HUES64 (cell line): ENCODE data around the gene GNGT1.

Experiments used
- H3K27ac ChIP-seq: 2 replicates; pipeline ENCODE4 v1.7.0; 2013; ENCODE audit warnings: low read depth, low read length, inconsistent platforms
- H3K27me3 ChIP-seq: 2 replicates; pipeline ENCODE4 v1.6.1; 2013; ENCODE audit warnings: mild to moderate bottlenecking, low read length; ENCODE audit not compliant: insufficient read depth
- H3K36me3 ChIP-seq: 2 replicates; pipeline ENCODE4 v1.6.1; 2013; ENCODE audit warnings: mild to moderate bottlenecking, low read length; ENCODE audit not compliant: insufficient read depth
- H3K4me1 ChIP-seq: 2 replicates; pipeline ENCODE4 v1.6.1; 2013; ENCODE audit warnings: mild to moderate bottlenecking, low read length, moderate library complexity; ENCODE audit not compliant: insufficient read depth
- H3K4me3 ChIP-seq: 2 replicates; pipeline ENCODE4 v1.5.1; 2013; ENCODE audit warnings: mild to moderate bottlenecking, low read length, moderate library complexity
- H3K9ac ChIP-seq: 2 replicates; pipeline ENCODE4 v1.6.1; 2013; ENCODE audit warnings: mild to moderate bottlenecking, low read depth, low read length
- H3K9me3 ChIP-seq: 2 replicates; pipeline ENCODE4 v1.6.1; 2013; ENCODE audit warnings: low read depth, low read length; ENCODE audit not compliant: insufficient read depth
- WGBS: fragments of 150-250, 120-280 bp; methylation state at CpG from one replicate; pipeline ENCODE4 v1.1.7; 2013; ENCODE audit warnings: missing lambda C conversion rate; 5-methylcytosine and 5-hydroxymethylcytosine counted together

Gene GNGT1

GRCh38 chr7:93883917-93884345 lies 22.4 kb upstream of the GNGT1 start:
- no peaks in the 10 kb centered on the region; the same call in 1 of the 2 replicates for H3K4me1 ChIP-seq
- H3K9me3 ChIP-seq = peaks cover 5% of the 10 kb centered on the region; the same call in 1 of the 2 replicates
- no peaks in the 10 kb centered on the region for H3K36me3 ChIP-seq
- H3K9ac ChIP-seq = no peak overlapping the region
- H3K4me3 ChIP-seq = no peak overlapping the region
- no peak overlapping the region for H3K27ac ChIP-seq
- H3K27me3 ChIP-seq = peaks cover 4% of the 10 kb centered on the region

- WGBS = 100% methylated on average over 1 of the region's 1 CpG
- Histone ChIP-seq H3K9me3 (peaks cover 2% of the 10 kb centered on the region; the same call in 1 of the 2 replicates), H3K4me3 (no peak overlapping the region), H3K9ac (no peak overlapping the region), H3K27me3 (peaks cover 10% of the 10 kb centered on the region), H3K36me3 (no peaks in the 10 kb centered on the region), H3K4me1 (peaks cover 3% of the 10 kb centered on the region), H3K27ac (no peak overlapping the region)
Measured at GRCh38 chr7:93884541-93884940, 21.8 kb upstream of the GNGT1 start.

- Histone ChIP-seq H3K9me3 (no peaks in the 10 kb centered on the region), H3K27me3 (peaks cover 41% of the 10 kb centered on the region), H3K9ac (no peak overlapping the region), H3K4me1 (peaks cover 6% of the 10 kb centered on the region), H3K4me3 (peak overlapping the region; percentile 61), H3K36me3 (no peaks in the 10 kb centered on the region), H3K27ac (no peak overlapping the region)
- no CpG with 5 or more reads among the region's 3 CpGs for WGBS
Measured at GRCh38 chr7:93889261-93889660, 17.1 kb upstream of the GNGT1 start.

- under 1% methylated on average over 28 of the region's 28 CpGs for WGBS
- H3K27me3 ChIP-seq = peaks cover 41% of the 10 kb centered on the region
- H3K36me3 ChIP-seq = no peaks in the 10 kb centered on the region
- H3K9ac ChIP-seq = peak overlapping the region; percentile 59
- H3K9me3 ChIP-seq = no peaks in the 10 kb centered on the region
- no peak overlapping the region for H3K27ac ChIP-seq
- H3K4me1 ChIP-seq = peaks cover 6% of the 10 kb centered on the region
- peak overlapping the region; percentile 61 for H3K4me3 ChIP-seq
Measured at GRCh38 chr7:93890041-93890463, 16.3 kb upstream of the GNGT1 start.

- peak within 1 kb of the TSS; percentile 61 for H3K4me3 ChIP-seq
- H3K9ac ChIP-seq = peak within 1 kb of the TSS; percentile 59
- WGBS = under 1% methylated on average over 49 of the region's 49 CpGs
- no peaks in the 10 kb centered on the region for H3K36me3 ChIP-seq
- no peaks in the 10 kb centered on the region for H3K9me3 ChIP-seq
- no peak within 1 kb of the TSS for H3K27ac ChIP-seq
- H3K4me1 ChIP-seq = peaks cover 6% of the 10 kb centered on the region
- H3K27me3 ChIP-seq = peaks cover 41% of the 10 kb centered on the region
Measured at GRCh38 chr7:93890464-93891068, 15.8 kb upstream of the GNGT1 start, which contains the start of gene TFPI2. TFPI2 (minus strand) TSS chr7:93890753; CDS start chr7:93890678, 75 bp downstream.

GRCh38 chr7:93894426-93894825 lies 11.9 kb upstream of the GNGT1 start:
- no peak overlapping the region for H3K27ac ChIP-seq
- no peak overlapping the region for H3K9ac ChIP-seq
- H3K27me3 ChIP-seq = peaks cover 33% of the 10 kb centered on the region
- no peaks in the 10 kb centered on the region for H3K9me3 ChIP-seq
- H3K36me3 ChIP-seq = no peaks in the 10 kb centered on the region
- no peak overlapping the region for H3K4me3 ChIP-seq
- no CpG with 5 or more reads among the region's 1 CpG for WGBS
- peaks cover 4% of the 10 kb centered on the region for H3K4me1 ChIP-seq

- H3K36me3 ChIP-seq = no peaks in the 10 kb centered on the region
- no peak overlapping the region for H3K9ac ChIP-seq
- H3K27ac ChIP-seq = no peak overlapping the region
- 92% methylated on average over 3 of the region's 3 CpGs for WGBS
- no peak overlapping the region for H3K4me3 ChIP-seq
- H3K27me3 ChIP-seq = peaks cover 26% of the 10 kb centered on the region
- no peaks in the 10 kb centered on the region for H3K9me3 ChIP-seq
- H3K4me1 ChIP-seq = no peaks in the 10 kb centered on the region
Measured at GRCh38 chr7:93894966-93895640, 11.3 kb upstream of the GNGT1 start.

GRCh38 chr7:93895859-93896600 lies 10.3 kb upstream of the GNGT1 start:
- no peak overlapping the region for H3K4me3 ChIP-seq
- H3K27ac ChIP-seq = no peak overlapping the region
- H3K4me1 ChIP-seq = no peaks in the 10 kb centered on the region
- no peak overlapping the region for H3K9ac ChIP-seq
- no peaks in the 10 kb centered on the region for H3K36me3 ChIP-seq
- peaks cover 17% of the 10 kb centered on the region for H3K27me3 ChIP-seq
- 96% methylated on average over 3 of the region's 4 CpGs for WGBS
- H3K9me3 ChIP-seq = no peaks in the 10 kb centered on the region

- Histone ChIP-seq H3K9ac (no peak overlapping the region), H3K27ac (no peak overlapping the region), H3K4me3 (no peak overlapping the region), H3K27me3 (0 out of 2 replicates have a peak, but pooled peaks cover 4% of the 10 kb centered on the region), H3K4me1 (no peaks in the 10 kb centered on the region), H3K36me3 (no peaks in the 10 kb centered on the region), H3K9me3 (no peaks in the 10 kb centered on the region)
- WGBS = 80% methylated on average over 2 of the region's 2 CpGs
Measured at GRCh38 chr7:93897680-93898079, 8.7 kb upstream of the GNGT1 start.

- no peaks in the 10 kb centered on the region for H3K27me3 ChIP-seq
- H3K36me3 ChIP-seq = no peaks in the 10 kb centered on the region
- H3K27ac ChIP-seq = no peak overlapping the region
- H3K4me1 ChIP-seq = no peaks in the 10 kb centered on the region
- WGBS = 100% methylated on average over 1 of the region's 1 CpG
- no peak overlapping the region for H3K9ac ChIP-seq
- no peaks in the 10 kb centered on the region for H3K9me3 ChIP-seq
- H3K4me3 ChIP-seq = no peak overlapping the region
Measured at GRCh38 chr7:93902777-93903423, 3.5 kb upstream of the GNGT1 start.
